NCI-H2171 (cell line): Measurements from ENCODE around the gene DCDC1.

Source experiments
- DNase-seq: peaks from one replicate; lab custom pipeline; 2025; lab: John Stamatoyannopoulos, UW

The DCDC1 gene

GRCh38 chr11:31236143-31236542 lies 133.4 kb downstream of the DCDC1 start:
- DNase-seq: peak; percentile 69

- DNase-seq: no peak
These were observed 136.1 kb downstream of the DCDC1 start for GRCh38 chr11:31233425-31233824.

DNA sequence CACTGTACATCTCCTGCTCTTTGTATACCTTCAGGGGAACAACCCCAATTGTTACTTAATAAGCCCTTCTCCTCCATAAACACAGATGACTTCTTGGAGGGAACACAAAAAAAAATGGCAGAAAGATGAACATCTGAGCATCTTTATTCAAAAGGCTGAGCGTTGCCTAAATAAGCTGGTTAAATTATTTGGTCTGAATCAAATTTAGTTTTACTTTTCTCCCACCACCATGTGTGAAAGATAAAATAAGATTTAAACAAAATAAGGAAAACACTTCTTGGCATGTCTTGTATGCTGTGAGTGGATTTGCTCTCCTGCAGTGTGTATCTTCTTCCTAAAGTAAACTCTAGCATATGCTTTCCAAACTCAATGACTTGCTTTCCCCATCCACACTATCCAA lies 137.9 kb downstream of the DCDC1 start:
- DNase-seq: no peak

- DNase-seq: no peak
These were observed 150.7 kb downstream of the DCDC1 start for GRCh38 chr11:31218847-31219246.

DNA sequence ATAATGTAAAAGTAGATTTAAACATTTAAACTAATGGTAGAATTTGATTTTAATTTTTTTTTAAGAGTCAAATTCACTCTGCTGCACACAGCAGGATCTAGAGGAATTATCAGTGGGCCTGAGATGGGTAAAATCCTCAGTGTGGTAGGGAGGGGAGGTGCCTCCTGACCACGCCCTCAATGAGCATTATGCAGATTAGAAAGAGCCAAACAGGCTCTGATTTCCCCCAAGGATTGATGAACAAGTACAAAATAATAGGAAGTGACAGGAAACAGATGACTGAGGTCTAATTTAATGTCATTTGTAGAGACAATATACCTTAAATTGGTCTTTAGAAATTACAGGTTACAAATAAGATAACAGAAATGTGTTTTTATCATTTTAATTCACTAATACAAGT lies 155.2 kb downstream of the DCDC1 start:
- DNase-seq: no peak

- no peak for DNase-seq
These were observed 170.2 kb downstream of the DCDC1 start for GRCh38 chr11:31199378-31199777.

GRCh38 chr11:31173926-31174680 lies 195.4 kb downstream of the DCDC1 start:
- DNase-seq: no peak

- DNase-seq: peak; percentile 8
These were observed 208.8 kb downstream of the DCDC1 start for GRCh38 chr11:31160504-31161422.

DNA sequence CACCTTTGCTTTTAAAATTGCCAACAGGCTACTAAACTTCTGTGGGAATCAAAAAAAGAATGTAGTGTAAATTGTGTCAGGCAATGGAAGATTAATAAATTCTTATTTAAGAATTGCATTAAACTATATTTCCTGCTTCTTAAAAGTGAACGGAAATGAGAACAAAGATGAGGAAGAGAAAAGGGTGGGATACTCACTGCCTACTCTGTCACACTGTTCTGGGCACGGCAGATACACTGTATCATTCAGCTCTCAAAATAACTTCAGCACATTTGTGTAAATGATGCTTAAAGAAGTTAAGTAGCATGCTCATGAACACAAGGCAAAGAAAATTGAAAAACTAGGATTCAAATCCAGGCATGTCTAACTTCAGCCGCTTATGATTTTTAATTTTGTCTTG lies 218.7 kb downstream of the DCDC1 start:
- no peak for DNase-seq

GRCh38 chr11:31150011-31150410 lies 219.5 kb downstream of the DCDC1 start:
- DNase-seq: no peak

GRCh38 chr11:31141789-31142188 lies 227.8 kb downstream of the DCDC1 start:
- DNase-seq: no peak

DNA sequence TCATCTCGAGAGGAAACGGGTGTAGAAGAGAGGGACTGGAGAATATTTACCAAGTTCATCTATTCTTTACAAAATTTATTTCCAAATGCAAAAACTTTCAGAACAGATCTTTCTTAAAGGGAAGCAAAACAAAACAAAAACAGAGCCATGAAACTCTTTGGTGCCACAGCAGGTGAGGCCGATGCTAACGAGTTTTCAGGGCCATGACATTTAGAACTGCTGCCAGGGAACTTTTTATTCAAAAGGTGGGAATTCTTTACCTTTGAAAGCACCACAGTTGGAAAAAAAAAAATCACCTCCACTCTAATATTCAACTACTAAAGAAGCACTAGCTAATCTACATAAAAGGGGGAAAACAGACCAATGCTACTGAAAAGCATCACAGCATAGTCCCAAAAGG lies 230.1 kb downstream of the DCDC1 start:
- DNase-seq: no peak

DNA sequence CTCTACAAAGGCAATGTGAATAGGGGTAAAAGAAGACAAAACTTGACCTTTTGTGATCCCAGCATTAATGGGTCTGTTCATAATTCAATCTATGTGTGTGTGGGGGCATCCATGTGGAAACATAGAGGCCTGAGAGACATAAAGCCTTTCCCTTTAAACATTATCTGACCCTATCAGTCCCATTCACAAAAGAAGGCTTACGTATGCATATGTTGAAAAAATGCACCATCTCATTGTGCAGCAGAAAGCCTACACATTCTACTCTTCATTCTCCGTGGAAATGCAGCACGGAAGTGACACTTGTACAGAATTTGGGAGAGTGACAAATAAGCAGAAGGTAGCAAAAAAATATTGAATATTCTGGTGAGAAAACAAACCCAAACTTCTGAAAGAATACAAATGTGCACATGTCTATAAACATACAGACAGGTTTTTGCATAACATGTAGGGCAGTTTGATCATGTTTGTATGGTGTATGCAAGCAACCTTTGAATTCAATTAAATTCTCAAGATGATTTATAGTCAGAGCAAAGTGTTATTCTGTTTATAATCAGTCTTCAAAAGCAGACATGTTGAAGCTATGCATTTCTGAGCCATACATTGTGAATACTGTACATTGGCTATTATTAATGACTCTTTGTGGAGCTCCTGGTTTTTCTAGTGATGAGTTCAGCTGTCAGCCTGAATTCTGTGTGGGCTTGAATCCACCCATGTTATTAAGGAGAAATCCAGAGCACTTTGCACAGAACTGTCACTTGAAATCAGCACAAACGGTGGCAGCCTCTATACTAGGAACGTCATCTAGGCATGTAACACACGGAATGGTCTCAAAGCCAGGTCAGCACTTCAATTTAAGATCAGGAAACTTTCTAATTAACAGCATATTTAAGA lies 236.8 kb downstream of the DCDC1 start:
- no peak for DNase-seq

GRCh38 chr11:31131760-31132159 lies 237.8 kb downstream of the DCDC1 start:
- DNase-seq: no peak

- DNase-seq: no peak
These were observed 242.2 kb downstream of the DCDC1 start for GRCh38 chr11:31127290-31127689.

DNA sequence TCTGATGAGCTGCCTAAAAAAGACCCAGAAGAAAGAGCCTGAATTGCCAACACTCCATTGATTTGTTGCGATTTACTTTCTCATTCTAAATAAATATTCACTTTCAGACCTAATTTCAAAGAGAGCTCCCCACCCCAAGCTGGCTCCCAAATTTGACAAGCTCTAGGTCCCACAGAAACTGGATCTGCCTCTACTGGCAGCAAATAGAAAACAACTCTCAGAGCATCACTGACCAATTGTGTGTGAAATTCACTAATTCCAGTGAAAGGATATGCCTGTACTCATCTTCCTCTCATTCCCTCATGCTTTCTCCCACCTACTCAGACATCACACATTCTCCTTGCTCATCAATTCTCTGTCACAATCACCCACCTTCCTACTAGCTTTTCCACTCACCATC lies 249.1 kb downstream of the DCDC1 start:
- no peak for DNase-seq

- DNase-seq: no peak
These were observed 251.0 kb downstream of the DCDC1 start for GRCh38 chr11:31118566-31118965.

DNA sequence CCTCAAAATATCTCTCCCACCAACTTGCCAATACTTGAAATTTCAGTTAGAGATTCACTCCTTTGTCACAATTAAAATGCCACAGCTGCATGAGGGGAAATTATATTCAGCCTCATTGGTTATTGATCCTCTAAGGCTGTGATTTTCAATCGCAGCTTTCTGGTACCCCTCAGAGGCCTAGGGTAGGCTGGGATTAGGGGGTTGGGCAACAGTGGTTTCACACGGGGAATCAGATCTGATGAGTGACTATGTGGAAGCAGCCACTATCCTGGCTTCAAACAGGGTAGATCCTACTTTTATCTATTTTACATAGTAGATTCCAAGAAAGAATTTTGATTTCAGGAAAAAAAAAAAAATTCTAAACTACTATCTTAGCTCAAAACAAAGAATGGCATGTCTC lies 252.5 kb downstream of the DCDC1 start:
- no peak for DNase-seq

DNA sequence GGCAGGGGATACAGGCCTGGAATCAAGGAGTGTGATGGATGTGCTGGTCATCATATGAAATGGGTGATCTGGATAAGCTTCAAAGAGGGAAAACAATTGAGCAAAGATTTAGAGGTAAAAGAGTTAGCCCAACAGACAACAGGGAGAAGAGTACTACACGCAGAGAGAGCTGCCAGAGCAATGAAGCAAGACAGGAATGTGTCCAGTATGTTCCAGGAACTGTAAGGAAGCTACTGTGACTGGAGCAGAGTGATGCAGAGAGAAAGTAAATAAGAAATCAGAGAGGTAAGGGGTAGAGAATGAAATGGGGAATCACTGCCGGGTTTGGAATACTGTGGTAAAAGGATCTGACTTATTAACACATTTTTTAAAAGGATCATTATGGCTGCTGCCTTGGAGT lies 255.1 kb downstream of the DCDC1 start:
- DNase-seq: no peak

DNA sequence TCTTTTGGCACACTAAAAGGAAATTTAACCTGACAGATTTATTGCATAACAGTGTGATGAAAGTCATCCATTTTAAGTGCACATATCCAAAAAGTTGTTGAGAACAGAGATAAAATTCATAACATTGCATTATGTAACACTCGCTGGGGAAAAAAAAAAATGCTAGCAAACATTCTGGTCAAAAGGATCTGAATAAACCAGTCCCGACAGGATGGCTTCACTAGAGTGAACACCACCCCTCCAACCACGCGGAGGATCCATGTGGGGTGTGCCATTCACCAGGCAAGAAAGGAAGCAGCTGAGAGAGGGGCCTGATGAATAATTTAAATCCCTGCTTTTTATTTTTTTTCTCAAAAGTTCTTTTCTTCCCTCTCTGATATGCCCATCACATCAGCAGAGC lies 258.7 kb downstream of the DCDC1 start:
- DNase-seq: no peak

DNA sequence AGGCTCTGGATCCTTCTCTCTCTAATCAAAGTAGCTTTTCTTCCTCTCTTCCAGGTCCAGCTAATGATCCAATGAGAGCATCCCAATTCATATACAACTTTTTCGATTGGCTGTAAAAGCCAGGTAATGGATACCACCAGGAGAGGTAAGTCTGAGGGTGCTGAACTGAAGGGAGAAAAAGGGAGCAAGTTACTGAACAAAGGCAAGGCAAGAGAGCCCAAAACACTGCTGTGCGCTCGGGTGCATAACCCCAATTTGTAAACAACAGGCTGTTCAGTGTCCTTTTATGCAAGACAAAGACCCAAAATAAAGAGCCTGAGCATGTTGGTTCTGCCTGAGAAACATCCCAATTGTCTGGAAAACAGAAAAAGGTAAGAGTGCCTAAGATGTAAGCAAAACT lies 260.1 kb downstream of the DCDC1 start:
- no peak for DNase-seq

GRCh38 chr11:31107649-31108048 lies 261.9 kb downstream of the DCDC1 start:
- DNase-seq: peak; percentile 22
